Germinal center (tissue), 1 donor: ENCODE results near the gene TRIP10.
"Not testable (repeated sequence)": the region's sequence is repeated elsewhere in the genome, so short reads cannot be mapped to it uniquely, and the experiment has no call there.

Source experiments
- DNase-seq: peaks from one replicate; pipeline ENCODE4 v3.0.0; 2012; ENCODE audit warnings: mixed read lengths, low spot score

TRIP10 gene

GRCh38 chr19:6767357-6768235, 28.1 kb downstream of the TRIP10 start, which contains the start of gene SH2D3A:
Gene SH2D3A, minus strand, starts transcription at chr19:6767435. Its CDS starts 3,687 bp downstream, at chr19:6763748.
- DNase-seq, result peak; percentile 93

GRCh38 chr19:6768236-6768785, 28.8 kb downstream of the TRIP10 start:
- no peak for DNase-seq

DNA sequence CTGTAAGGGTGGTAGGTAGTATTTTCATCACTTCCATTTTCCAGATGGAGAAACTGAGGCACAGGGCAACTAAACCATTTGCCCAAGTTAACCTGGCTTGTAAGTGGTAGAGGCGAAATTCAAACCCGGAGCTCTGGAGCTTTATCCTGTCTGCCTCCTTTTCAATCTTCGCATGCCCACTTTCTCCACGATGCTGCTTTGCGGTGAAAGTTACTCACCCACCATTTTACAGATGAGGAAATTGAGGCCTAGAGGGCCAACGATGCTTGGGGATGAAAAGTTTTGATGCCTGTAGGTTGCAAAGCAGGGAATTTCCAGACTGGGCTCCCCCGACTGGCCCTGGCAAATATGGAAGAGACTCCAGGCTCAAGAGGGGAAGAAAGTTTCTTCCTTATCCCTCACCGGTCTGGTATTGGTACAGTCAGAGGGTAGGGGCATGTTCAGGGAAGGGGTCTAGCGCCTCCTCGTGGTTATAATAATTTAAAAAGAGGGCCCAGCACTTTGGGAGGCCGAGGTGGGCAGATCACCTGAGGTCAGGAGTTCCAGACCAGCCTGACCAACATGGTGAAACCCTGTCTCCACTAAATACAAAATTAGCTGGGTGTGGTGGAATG, 29.6 kb downstream of the TRIP10 start:
- DNase-seq, result no peak

DNA sequence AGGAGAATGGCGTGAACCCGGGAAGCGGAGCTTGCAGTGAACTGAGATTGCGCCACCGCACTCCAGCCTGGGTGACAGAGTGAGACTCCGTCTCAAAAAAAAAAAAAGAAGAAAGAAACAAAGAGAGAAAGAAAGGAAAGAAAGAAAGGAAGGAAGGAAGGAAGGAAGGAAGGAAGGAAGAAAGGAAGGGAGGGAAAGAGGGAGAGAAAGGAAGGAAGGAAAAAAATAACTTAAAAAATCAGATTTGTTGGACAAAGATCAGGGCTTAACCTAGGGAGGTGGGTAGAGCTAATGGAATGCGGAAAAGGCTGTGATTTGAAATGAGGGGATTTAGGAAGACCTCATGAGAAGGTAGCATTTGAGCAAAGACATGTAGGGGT, 32.2 kb downstream of the TRIP10 start:
- DNase-seq, result not testable (repeated sequence)

- peak; percentile 97 for DNase-seq
Measured at GRCh38 chr19:6772028-6772865, 32.8 kb downstream of the TRIP10 start, which contains the start of gene VAV1. Gene VAV1, plus strand, starts transcription at chr19:6772708. Its CDS starts 100 bp downstream, at chr19:6772808.

GRCh38 chr19:6772866-6773322, 33.4 kb downstream of the TRIP10 start:
- no peak for DNase-seq

GRCh38 chr19:6773323-6773931, 33.9 kb downstream of the TRIP10 start:
- peak; percentile 86 for DNase-seq

DNA sequence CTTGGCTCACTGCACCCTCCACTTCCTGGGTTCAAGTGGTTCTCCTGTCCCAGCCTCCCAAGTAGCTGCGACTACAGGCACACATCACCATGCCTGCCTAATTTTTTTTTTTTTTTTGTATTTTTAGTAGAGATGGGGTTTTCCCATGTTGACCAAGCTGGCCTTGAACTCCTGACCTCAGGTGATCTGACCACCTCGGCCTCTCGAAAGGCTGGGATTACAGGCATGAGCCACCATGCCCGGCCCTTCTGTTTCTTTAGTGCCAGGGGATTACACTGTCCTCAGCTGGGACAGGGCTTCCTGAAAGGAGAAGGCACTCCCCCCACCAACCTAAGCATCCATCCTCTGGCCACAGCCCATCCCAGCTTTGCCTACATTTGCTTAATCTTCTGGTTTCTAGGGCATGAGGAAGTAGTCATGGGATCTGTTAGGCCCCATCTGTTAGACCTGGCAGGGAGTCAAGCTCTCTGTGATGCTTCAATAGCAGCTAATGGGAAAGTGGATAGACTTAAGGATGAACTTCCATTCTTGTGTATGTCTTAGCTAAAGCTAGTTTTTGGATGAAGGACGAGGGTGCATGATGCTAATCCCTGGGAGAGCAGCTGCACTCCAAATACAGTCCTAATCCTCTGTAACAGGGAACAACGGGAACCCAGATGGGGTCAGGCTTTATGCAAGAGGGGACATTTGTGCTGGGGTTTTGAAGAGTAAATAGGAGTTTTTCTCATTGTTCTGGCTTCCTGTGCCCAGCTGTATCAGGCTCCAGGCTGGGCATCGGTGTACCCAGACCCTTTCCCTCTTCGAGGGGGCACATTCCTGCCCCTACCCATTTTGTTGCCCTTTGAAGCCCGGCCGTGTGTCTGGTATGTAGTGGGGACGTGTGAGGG, 35.6 kb downstream of the TRIP10 start:
- DNase-seq, result no peak

- DNase-seq, result not testable (repeated sequence)
Measured at GRCh38 chr19:6776045-6776444, 36.6 kb downstream of the TRIP10 start.

DNA sequence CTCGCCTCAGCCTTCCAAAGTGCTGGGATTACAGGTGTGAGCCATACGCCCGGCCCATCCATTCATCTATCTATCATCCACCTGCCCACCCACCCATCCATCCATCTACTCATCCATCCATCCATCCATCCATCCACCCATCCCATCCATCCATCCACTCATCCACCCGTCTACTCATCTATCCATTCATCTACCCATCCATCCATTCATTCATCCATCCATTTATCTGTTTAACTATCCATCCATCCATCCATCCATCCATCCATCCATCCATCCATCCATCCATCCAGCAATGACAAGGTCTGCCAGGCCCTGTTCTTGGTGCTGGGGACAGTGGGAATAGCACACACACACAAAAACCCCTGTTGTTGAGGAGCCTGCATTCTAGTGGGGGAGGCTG, 37.5 kb downstream of the TRIP10 start:
- DNase-seq, result no peak

DNA sequence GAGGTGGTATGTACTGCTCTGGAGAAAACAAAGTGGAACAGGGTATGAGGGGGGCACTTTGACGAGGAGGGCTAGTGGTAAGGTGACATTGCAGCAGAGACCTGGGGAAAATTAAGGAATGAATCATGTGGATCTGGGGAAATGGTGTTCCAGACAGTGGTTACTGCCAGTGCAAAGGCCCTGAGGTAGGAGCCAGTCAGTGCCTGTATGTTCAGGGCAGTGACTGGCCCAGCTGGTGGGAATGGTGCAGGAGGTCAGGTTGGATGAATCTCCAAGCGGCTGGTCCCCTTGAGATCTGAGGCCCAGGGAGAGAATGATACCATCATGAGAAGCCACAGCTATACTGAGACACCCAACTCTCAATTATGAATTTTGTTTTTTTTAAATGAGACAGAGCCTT, 38.0 kb downstream of the TRIP10 start:
- DNase-seq, result no peak

DNA sequence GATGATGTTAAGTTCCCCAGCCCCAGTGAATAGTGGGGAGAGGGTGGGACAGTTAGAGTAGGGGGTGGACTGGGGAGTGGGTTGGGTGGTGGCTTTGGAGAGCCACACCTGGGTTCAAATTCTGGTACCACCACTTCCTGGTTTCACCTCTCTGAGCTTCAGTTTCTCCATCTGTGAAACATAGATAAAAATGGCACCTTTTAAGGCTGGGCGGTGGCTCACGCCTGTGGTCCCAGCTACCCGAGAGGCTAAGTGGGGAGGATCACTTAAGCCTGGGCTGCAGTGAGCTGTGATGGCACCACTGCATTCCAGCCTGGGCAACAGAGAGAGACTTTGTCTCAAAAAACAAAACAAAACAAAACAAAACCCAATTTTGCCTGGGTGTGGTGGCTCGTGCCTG, 38.9 kb downstream of the TRIP10 start:
- DNase-seq, result no peak

- no peak for DNase-seq
Measured at GRCh38 chr19:6779206-6779605, 39.7 kb downstream of the TRIP10 start.

GRCh38 chr19:6787393-6787792, 47.9 kb downstream of the TRIP10 start:
- DNase-seq, result no peak

- no peak for DNase-seq
Measured at GRCh38 chr19:6788896-6789295, 49.4 kb downstream of the TRIP10 start.

GRCh38 chr19:6790194-6791128, 51.0 kb downstream of the TRIP10 start:
- DNase-seq, result no peak

DNA sequence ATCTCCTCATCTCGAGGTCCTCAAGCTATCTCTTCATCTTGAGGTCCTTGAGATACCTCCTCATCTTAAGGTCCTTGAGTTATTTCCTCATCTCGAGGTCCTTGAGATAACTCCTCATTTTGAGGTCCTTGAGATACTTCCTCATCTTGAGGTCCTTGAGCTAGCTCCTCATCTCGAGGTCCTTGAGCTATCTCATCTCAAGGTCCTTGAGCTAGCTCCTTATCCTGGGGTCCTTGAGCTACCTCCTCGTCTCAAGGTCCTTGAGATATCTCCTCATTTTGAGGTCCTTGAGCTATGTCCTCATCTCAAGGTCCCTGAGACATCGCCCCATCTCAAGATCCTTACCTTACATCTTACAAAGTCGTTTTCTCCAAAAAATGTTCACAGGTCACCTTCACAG, 51.8 kb downstream of the TRIP10 start:
- DNase-seq, result no peak

- no peak for DNase-seq
Measured at GRCh38 chr19:6793411-6793810, 53.9 kb downstream of the TRIP10 start.

GRCh38 chr19:6793973-6794372, 54.5 kb downstream of the TRIP10 start:
- no peak for DNase-seq
